ENCODE results near the gene TCERG1L. TPM values are rescaled to one million over a fixed set of nuclear protein-coding genes. Genes with fewer than 3 reads are reported as not detected.

Gene TCERG1L
- total and polyA plus RNA-seq, 4 donors, result 0.02 to 0.09 (median 0.08) TPM; not detected in 1

DNA sequence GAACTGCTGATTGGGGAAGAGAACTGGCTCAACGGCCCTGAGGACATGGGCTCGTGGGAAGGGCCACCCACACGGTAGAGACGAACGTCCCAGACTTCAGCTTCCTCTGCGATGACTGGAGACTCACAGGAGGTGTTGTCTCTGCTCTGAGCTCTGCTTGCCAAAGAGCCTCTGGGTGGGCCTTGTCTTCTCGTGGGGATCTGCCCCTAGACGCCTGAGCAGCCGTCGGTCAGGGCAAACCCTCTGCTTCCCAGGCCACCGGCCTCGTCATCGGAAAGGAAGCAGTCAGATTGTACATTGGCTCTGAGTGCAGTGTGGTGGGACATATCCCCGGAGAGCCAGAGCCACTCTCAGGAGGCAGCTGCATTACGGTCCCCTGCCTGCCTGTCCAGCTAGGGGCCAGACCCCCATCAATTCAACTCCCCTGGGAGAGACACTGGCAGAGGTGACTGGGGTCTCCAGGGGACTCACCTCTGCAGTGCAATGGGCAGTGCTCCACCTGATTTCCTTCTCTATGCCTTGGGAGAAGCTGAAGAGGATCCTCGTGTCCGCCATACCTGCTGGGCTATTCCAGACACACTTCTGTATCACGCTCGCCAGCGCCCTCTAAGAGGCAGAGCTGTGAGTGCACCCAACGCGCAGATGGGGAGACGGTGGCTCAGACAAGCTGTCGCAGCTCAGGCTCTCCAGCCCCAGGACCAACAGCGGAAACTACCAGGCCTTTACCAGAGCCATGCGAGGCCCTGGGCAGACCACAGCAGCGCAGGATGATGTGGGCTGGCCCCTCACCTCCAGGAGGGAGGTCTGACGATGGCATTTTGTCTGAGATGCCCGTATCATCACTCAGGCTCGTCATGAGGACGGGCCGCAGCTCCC is 227.4 kb downstream of the TCERG1L start:
- Histone ChIP-seq H3K27me3 (ENCODE audit: control insufficient read depth in 3 of 3, insufficient read depth in 3 of 3, low read length in 2 of 3) (no peaks in the 10 kb centered on the region), H3K4me3 (no peak overlapping the region), H3K27ac (ENCODE audit: low read depth in 1 of 2, low read length in 1 of 2) (no peak overlapping the region), H3K36me3 (ENCODE audit: control insufficient read depth in 4 of 4, insufficient read depth in 4 of 4, low read length in 4 of 4) (no peaks in the 10 kb centered on the region), H3K9me3 (ENCODE audit: control insufficient read depth in 4 of 4, insufficient read depth in 3 of 4, low read length in 3 of 4) (peaks cover 0 to 4% (median 0%) of the 10 kb centered on the region in 4 donors), H3K9ac (ENCODE audit: insufficient read depth in 1 of 2, low read length in 2 of 2) (no peak overlapping the region), H3K4me1 (ENCODE audit: control insufficient read depth in 5 of 5, insufficient read depth in 5 of 5, low read length in 5 of 5) (peaks cover 0 to 22% (median 12%) of the 10 kb centered on the region in 5 donors)
- ATAC-seq (ENCODE audit: insufficient read depth, low FRiP score), result no peak
- TF ChIP-seq, protein P1, sequence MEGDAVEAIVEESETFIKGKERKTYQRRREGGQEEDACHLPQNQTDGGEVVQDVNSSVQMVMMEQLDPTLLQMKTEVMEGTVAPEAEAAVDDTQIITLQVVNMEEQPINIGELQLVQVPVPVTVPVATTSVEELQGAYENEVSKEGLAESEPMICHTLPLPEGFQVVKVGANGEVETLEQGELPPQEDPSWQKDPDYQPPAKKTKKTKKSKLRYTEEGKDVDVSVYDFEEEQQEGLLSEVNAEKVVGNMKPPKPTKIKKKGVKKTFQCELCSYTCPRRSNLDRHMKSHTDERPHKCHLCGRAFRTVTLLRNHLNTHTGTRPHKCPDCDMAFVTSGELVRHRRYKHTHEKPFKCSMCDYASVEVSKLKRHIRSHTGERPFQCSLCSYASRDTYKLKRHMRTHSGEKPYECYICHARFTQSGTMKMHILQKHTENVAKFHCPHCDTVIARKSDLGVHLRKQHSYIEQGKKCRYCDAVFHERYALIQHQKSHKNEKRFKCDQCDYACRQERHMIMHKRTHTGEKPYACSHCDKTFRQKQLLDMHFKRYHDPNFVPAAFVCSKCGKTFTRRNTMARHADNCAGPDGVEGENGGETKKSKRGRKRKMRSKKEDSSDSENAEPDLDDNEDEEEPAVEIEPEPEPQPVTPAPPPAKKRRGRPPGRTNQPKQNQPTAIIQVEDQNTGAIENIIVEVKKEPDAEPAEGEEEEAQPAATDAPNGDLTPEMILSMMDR (IDR thresholded peaks at IDR 0.05; ENCODE audit: control extremely low read depth, extremely low read depth), result no peak
- WGBS, 2 donors, result 77 to 78% methylated on average over 32 of the region's 32 CpGs
- peak in 1 of 3 donors; percentile 18 for DNase-seq

DNA sequence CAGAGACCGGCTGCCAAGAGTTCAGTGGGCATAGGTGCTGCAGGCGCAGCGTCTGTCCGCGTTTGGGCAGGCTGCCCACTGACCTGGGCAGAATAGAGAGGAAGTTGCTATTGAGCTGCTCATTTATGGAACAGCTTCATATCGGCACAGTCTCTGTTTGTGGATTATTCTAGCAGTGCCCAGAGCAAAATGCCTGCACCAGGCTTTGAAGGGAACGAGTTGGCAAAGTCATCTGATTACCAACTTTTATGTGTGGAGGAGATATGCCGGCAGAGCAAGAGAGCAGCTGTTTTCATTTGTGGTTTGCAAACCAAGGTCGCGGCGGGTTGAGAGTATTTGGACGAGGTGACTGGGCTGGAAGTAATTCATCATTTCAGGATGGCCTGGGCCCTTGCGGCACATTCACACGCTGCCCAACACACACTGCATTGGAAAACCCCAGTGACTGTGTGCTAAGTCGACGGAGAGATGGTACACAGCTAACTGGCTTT is 228.5 kb downstream of the TCERG1L start:
- H3K9me3 ChIP-seq (ENCODE audit: control insufficient read depth in 4 of 4, insufficient read depth in 3 of 4, low read length in 3 of 4), result peaks cover 0 to 4% (median 0%) of the 10 kb centered on the region in 4 donors
- peaks cover 0 to 22% (median 12%) of the 10 kb centered on the region in 5 donors for H3K4me1 ChIP-seq (ENCODE audit: control insufficient read depth in 5 of 5, insufficient read depth in 5 of 5, low read length in 5 of 5)
- H3K27me3 ChIP-seq (ENCODE audit: control insufficient read depth in 3 of 3, insufficient read depth in 3 of 3, low read length in 2 of 3), result no peaks in the 10 kb centered on the region
- no peak overlapping the region for H3K9ac ChIP-seq (ENCODE audit: insufficient read depth in 1 of 2, low read length in 2 of 2)
- TF ChIP-seq, protein P1 (IDR thresholded peaks at IDR 0.05; ENCODE audit: control extremely low read depth, extremely low read depth), result no peak
- no peak overlapping the region for H3K27ac ChIP-seq (ENCODE audit: low read depth in 1 of 2, low read length in 1 of 2)
- 31 to 34% methylated on average over 16 of the region's 16 CpGs for WGBS, 2 donors
- no peaks in the 10 kb centered on the region for H3K36me3 ChIP-seq (ENCODE audit: control insufficient read depth in 4 of 4, insufficient read depth in 4 of 4, low read length in 4 of 4)
- H3K4me3 ChIP-seq, result no peak overlapping the region
- no peak for ATAC-seq (ENCODE audit: insufficient read depth, low FRiP score)
- peak; percentile 23 to 47 (median 40) for DNase-seq

DNA sequence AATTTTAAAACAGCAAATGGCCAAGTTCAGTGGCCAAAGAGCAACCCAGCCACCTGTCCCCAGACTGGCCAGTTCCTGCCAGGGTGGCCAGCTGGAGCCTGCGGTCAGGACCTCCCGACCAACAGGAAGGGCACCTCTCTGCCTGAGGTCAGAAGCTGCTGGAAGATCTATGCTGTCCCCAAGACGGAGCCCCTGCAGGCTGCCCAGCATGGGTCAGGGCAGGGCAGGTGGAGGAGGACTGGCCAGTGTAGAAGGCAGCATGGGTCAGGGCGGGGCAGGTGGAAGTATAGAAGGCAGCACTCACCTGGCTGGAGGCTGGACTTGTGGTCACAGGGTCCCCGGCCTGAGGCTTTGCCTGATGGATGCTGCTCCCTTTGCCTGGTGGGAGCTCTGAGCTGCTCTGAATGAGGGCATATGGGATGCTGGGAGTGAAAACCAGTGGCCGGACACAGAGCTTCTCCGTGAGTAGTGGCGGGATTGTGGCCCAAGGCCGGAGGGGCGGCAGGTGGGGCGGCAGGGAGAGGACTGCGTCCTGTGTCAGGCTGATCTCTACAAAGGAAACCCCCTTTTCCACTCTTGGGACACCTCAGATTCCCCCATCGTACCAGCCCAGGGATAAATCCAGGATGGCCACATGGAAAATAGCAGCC is 229.2 kb downstream of the TCERG1L start:
- Histone ChIP-seq H3K9ac (ENCODE audit: insufficient read depth in 1 of 2, low read length in 2 of 2) (no peak overlapping the region), H3K9me3 (ENCODE audit: control insufficient read depth in 4 of 4, insufficient read depth in 3 of 4, low read length in 3 of 4) (peaks cover 0 to 4% (median 0%) of the 10 kb centered on the region in 4 donors), H3K36me3 (ENCODE audit: control insufficient read depth in 4 of 4, insufficient read depth in 4 of 4, low read length in 4 of 4) (no peaks in the 10 kb centered on the region), H3K27ac (ENCODE audit: low read depth in 1 of 2, low read length in 1 of 2) (no peak overlapping the region), H3K27me3 (ENCODE audit: control insufficient read depth in 3 of 3, insufficient read depth in 3 of 3, low read length in 2 of 3) (no peaks in the 10 kb centered on the region), H3K4me1 (ENCODE audit: control insufficient read depth in 5 of 5, insufficient read depth in 5 of 5, low read length in 5 of 5) (peaks cover 0 to 22% (median 12%) of the 10 kb centered on the region in 5 donors), H3K4me3 (no peak overlapping the region)
- DNase-seq (no peak), ATAC-seq (ENCODE audit: insufficient read depth, low FRiP score) (no peak)
- TF ChIP-seq, protein P1 (IDR thresholded peaks at IDR 0.05; ENCODE audit: control extremely low read depth, extremely low read depth), result no peak
- 91 to 95% methylated on average over 13 of the region's 13 CpGs for whole genome bisulfite sequencing, 2 donors

Data from lung (tissue), 12 donors.